ENCODE results near the gene ATRIP.

ATRIP gene

GRCh38 chr3:48434591-48435222 is 11.8 kb upstream of the ATRIP start:
- no peaks in the 10 kb centered on the region for H3K9me3 Mint-ChIP-seq
- ATAC-seq (replicated peaks), result no peak
- H3K4me3 Mint-ChIP-seq, result no peak overlapping the region
- H3K27ac Mint-ChIP-seq, result no peak overlapping the region
- peaks cover 19 to 46% of the 10 kb centered on the region in 2 donors for H3K36me3 Mint-ChIP-seq
- peaks cover 9% of the 10 kb centered on the region in 2 donors for H3K27me3 Mint-ChIP-seq
- H3K4me1 Mint-ChIP-seq, result peaks cover 15 to 30% of the 10 kb centered on the region in 2 donors
- no peak for DNase-seq

GRCh38 chr3:48435223-48435595 is 11.3 kb upstream of the ATRIP start:
- H3K36me3 Mint-ChIP-seq, result peaks cover 23 to 51% of the 10 kb centered on the region in 2 donors
- H3K27ac Mint-ChIP-seq, result no peak overlapping the region
- H3K4me3 Mint-ChIP-seq, result no peak overlapping the region
- ATAC-seq (replicated peaks) (no peak), DNase-seq (no peak)
- H3K27me3 Mint-ChIP-seq, result peaks cover 4 to 5% of the 10 kb centered on the region in 2 donors
- no peaks in the 10 kb centered on the region for H3K9me3 Mint-ChIP-seq
- peaks cover 14 to 29% of the 10 kb centered on the region in 2 donors for H3K4me1 Mint-ChIP-seq

DNA sequence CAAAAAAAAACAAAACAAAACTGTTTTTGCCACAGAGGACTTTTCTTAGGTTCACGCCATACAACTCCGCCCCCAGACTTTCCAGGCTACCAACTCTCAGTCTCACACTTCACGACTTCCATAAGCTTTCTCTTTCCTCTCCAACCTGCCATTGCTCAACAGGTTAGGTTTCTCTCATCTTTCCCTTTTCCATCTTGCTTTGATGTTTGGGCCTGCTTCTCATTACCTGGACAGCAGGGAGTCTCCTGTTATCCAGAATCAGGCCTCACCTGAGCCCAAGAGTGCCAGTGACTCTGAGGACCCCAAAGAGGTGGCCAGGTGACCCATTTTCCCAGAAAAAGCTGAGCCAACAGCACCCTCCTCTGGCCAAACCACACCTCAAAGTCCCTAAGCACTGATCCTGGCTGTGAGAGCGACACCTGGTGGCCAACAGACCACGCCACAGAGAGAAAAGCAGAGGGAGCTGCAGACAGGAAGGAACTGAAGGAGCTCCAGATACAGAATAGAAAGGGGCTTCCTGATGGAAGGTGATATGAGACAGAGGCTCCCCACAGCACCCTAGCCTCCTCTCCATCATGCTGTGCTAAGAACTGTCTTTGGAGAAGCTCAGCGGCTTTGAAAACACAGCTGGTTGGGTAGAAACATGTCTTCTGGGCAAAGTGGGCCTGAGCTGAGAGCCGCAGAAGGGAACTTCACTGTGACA is 10.6 kb upstream of the ATRIP start:
- Mint-ChIP-seq H3K4me3 (no peak overlapping the region), H3K4me1 (peaks cover 8 to 23% of the 10 kb centered on the region in 2 donors)

GRCh38 chr3:48436477-48436787 is 10.1 kb upstream of the ATRIP start:
- H3K4me3 Mint-ChIP-seq, result no peak overlapping the region
- H3K36me3 Mint-ChIP-seq, result peaks cover 21 to 50% of the 10 kb centered on the region in 2 donors
- no peaks in the 10 kb centered on the region for H3K27me3 Mint-ChIP-seq
- DNase-seq, result no peak
- no peak for ATAC-seq (replicated peaks)
- no peak overlapping the region for H3K27ac Mint-ChIP-seq
- H3K4me1 Mint-ChIP-seq, result peaks cover 6 to 22% of the 10 kb centered on the region in 2 donors
- H3K9me3 Mint-ChIP-seq, result no peaks in the 10 kb centered on the region

More for the DNA sequence above, 10.6 kb upstream of the ATRIP start:
- DNase-seq (peak; percentile 69), ATAC-seq (replicated peaks) (peak; percentile 33 to 35)
- no peaks in the 10 kb centered on the region for H3K9me3 Mint-ChIP-seq
- peaks cover 25 to 52% of the 10 kb centered on the region in 2 donors for H3K36me3 Mint-ChIP-seq
- no peak overlapping the region for H3K27ac Mint-ChIP-seq
- H3K27me3 Mint-ChIP-seq, result no peaks in the 10 kb centered on the region

GRCh38 chr3:48436855-48437254 is 9.7 kb upstream of the ATRIP start:
- no peaks in the 10 kb centered on the region for H3K27me3 Mint-ChIP-seq
- no peak overlapping the region for H3K4me3 Mint-ChIP-seq
- DNase-seq, result no peak
- peaks cover 6 to 19% of the 10 kb centered on the region in 2 donors for H3K4me1 Mint-ChIP-seq
- ATAC-seq (replicated peaks), result no peak
- peaks cover 19 to 47% of the 10 kb centered on the region in 2 donors for H3K36me3 Mint-ChIP-seq
- H3K27ac Mint-ChIP-seq, result no peak overlapping the region
- no peaks in the 10 kb centered on the region for H3K9me3 Mint-ChIP-seq

DNA sequence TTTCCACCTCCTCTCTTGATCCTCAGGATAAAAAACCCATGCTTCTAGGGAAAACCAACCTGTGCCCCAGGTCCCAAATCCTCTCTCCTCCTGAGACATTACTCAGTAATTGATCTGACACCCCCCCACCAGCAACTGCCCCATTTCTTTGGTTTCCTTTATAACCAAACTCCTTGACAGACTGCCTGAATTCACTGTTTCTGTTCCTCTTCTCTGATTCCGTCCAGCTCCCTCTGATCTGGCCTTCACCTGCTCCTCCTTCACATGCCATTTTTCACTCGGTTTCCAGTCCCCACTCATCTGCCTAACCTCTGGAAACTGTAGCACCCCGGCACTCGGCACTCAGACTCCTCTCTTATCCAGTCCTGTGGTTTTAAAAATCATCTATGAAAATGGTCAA is 8.7 kb upstream of the ATRIP start:
- DNase-seq (no peak), ATAC-seq (replicated peaks) (no peak)
- H3K27ac Mint-ChIP-seq, result peak overlapping the region; percentile 7
- no peaks in the 10 kb centered on the region for H3K27me3 Mint-ChIP-seq
- no peaks in the 10 kb centered on the region for H3K9me3 Mint-ChIP-seq
- peak overlapping the region in 1 of 2 donors; percentile 21 for H3K4me3 Mint-ChIP-seq
- peaks cover 20 to 46% of the 10 kb centered on the region in 2 donors for H3K36me3 Mint-ChIP-seq
- H3K4me1 Mint-ChIP-seq, result peaks cover 6 to 19% of the 10 kb centered on the region in 2 donors

- DNase-seq (peak; percentile 97), ATAC-seq (replicated peaks) (peak; percentile 97 to 98)
- peak within 1 kb of the TSS; percentile 97 for H3K27ac Mint-ChIP-seq
- H3K9me3 Mint-ChIP-seq, result no peaks in the 10 kb centered on the region
- no peaks in the 10 kb centered on the region for H3K27me3 Mint-ChIP-seq
- peaks cover 14 to 38% of the 10 kb centered on the region in 2 donors for H3K36me3 Mint-ChIP-seq
- peaks cover 6 to 21% of the 10 kb centered on the region in 2 donors for H3K4me1 Mint-ChIP-seq
- H3K4me3 Mint-ChIP-seq, result peak within 1 kb of the TSS; percentile 96 to 100
Observed at GRCh38 chr3:48439820-48440589, 6.5 kb upstream of the ATRIP start, which contains the start of the genes CCDC51 and TMA7. Gene CCDC51, minus strand, starts transcription at chr3:48440119. Its CDS starts 4,991 bp downstream, at chr3:48435128. Gene TMA7, plus strand, starts transcription at chr3:48440257. Its CDS starts 40 bp downstream, at chr3:48440297.

DNA sequence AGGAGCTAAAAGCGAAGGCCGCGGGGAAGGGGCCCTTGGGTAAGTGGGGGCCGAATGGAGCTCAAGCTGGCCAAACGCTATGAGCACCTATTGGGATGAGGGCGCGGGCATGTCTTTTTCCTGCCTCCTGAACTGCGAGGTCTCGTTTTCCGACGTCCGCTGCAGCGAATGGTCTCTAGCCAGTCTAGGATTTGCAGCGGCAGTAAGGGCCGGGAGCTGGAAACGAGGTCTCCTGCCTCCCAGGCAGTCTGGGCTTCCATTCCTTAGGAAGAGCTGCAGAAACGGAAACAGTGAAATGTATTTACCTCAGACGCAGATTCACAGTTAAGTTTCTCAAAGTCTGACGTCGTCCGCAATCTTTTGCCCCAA is 6.0 kb upstream of the ATRIP start:
- Mint-ChIP-seq H3K36me3 (peaks cover 14 to 38% of the 10 kb centered on the region in 2 donors), H3K4me3 (peak overlapping the region; percentile 96 to 100), H3K4me1 (peaks cover 8 to 21% of the 10 kb centered on the region in 2 donors), H3K27ac (peak overlapping the region; percentile 97), H3K9me3 (no peaks in the 10 kb centered on the region), H3K27me3 (no peaks in the 10 kb centered on the region)
- ATAC-seq (replicated peaks) (peak; percentile 3 to 5), DNase-seq (no peak)

- no peaks in the 10 kb centered on the region for H3K27me3 Mint-ChIP-seq
- peak overlapping the region; percentile 96 to 100 for H3K4me3 Mint-ChIP-seq
Observed at GRCh38 chr3:48441940-48442339, 4.6 kb upstream of the ATRIP start.

DNA sequence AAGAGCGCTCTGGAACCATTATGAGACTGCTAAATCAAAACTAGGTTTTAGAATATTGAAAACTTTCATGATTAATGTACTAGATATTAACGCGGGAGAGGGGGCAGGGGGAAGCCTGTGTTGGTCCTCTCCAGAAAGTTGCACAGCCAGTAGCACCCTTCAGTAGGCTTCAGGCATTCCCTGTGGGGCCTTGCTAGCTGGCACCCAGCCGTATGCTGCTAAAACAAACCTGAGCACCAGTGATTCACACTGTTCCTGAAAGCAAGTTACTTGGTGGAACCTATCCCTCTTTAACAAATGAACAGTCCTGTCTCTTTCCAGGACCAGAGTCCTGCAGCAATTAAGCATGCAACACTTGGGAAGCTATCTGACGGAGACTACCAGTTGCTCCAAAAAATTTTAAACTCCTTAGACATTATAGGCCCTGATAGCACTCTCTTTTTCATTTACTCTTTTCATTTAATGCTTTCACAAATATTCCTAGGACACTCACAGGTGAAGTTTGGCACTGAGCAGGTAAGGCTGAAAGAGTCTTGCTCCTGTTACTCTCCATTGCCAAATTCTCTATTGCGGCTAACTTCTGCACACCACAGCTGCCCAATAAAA is 1.2 kb upstream of the ATRIP start:
- no peaks in the 10 kb centered on the region for H3K9me3 Mint-ChIP-seq
- ATAC-seq (replicated peaks) (no peak), DNase-seq (no peak)
- no peaks in the 10 kb centered on the region for H3K27me3 Mint-ChIP-seq
- H3K27ac Mint-ChIP-seq, result no peak overlapping the region
- peak overlapping the region; percentile 87 to 94 for H3K4me3 Mint-ChIP-seq
- H3K4me1 Mint-ChIP-seq, result peaks cover 23 to 34% of the 10 kb centered on the region in 2 donors
- H3K36me3 Mint-ChIP-seq, result peaks cover 9 to 28% of the 10 kb centered on the region in 2 donors

More at GRCh38 chr3:48441940-48442339, 4.6 kb upstream of the ATRIP start:
- DNase-seq (no peak), ATAC-seq (replicated peaks) (no peak)
- peaks cover 17 to 43% of the 10 kb centered on the region in 2 donors for H3K36me3 Mint-ChIP-seq
- H3K4me1 Mint-ChIP-seq, result peaks cover 19 to 30% of the 10 kb centered on the region in 2 donors
- no peaks in the 10 kb centered on the region for H3K9me3 Mint-ChIP-seq
- peak overlapping the region; percentile 4 for H3K27ac Mint-ChIP-seq

- Mint-ChIP-seq H3K27ac (peak overlapping the region; percentile 91), H3K4me3 (peak overlapping the region; percentile 87 to 94), H3K36me3 (peaks cover 9 to 23% of the 10 kb centered on the region in 2 donors), H3K4me1 (peaks cover 23 to 34% of the 10 kb centered on the region in 2 donors), H3K9me3 (no peaks in the 10 kb centered on the region), H3K27me3 (no peaks in the 10 kb centered on the region)
- ATAC-seq (replicated peaks) (no peak), DNase-seq (no peak)
Observed at GRCh38 chr3:48446043-48446424, 503 bp upstream of the ATRIP start.

- no peaks in the 10 kb centered on the region for H3K27me3 Mint-ChIP-seq
- no peak overlapping the region for H3K4me3 Mint-ChIP-seq
- H3K4me1 Mint-ChIP-seq, result peaks cover 13 to 24% of the 10 kb centered on the region in 2 donors
- H3K36me3 Mint-ChIP-seq, result peaks cover 10 to 35% of the 10 kb centered on the region in 2 donors
- ATAC-seq (replicated peaks), result no peak
- no peaks in the 10 kb centered on the region for H3K9me3 Mint-ChIP-seq
- no peak overlapping the region for H3K27ac Mint-ChIP-seq
- DNase-seq, result no peak
Observed at GRCh38 chr3:48451270-48451669, 4.7 kb downstream of the ATRIP start.

DNA sequence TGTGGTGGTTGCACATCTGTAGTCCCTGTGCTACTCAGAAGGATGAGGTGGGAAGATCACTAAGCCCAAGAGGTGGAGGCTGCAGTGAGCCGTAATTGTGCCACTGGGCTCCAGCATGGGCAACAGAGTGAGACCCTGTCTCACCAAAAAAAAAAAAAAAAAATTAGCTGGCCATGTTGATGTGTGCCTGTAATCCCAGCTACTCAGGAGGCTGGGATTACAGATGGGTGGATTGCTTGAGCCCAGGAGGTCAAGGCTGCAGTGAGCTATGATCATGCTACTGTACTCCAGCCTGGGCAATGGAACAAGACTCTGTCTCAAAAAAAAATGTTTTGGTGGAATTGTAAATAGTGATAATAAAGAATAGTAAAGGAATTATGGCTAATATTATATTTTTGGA is 9.9 kb downstream of the ATRIP start:
- Mint-ChIP-seq H3K4me1 (no peaks in the 10 kb centered on the region), H3K36me3 (peaks cover 20 to 43% of the 10 kb centered on the region in 2 donors), H3K27ac (no peak overlapping the region), H3K27me3 (no peaks in the 10 kb centered on the region), H3K4me3 (no peak overlapping the region), H3K9me3 (no peaks in the 10 kb centered on the region)
- DNase-seq (no peak), ATAC-seq (replicated peaks) (no peak)

GRCh38 chr3:48459331-48459730 is 12.8 kb downstream of the ATRIP start:
- Mint-ChIP-seq H3K9me3 (no peaks in the 10 kb centered on the region), H3K27ac (no peak overlapping the region), H3K4me3 (no peak overlapping the region), H3K27me3 (no peaks in the 10 kb centered on the region), H3K36me3 (peaks cover 13 to 26% of the 10 kb centered on the region in 2 donors), H3K4me1 (no peaks in the 10 kb centered on the region)
- no peak for ATAC-seq (replicated peaks)
- DNase-seq, result no peak

Data from stimulated activated naive B cell treated with anti-CD40 and anti-IgM and Interleukin-4, amounts not matched to agents 10 μg/mL and 1 μg/mL and 100 μg/mL, for 72 hours (primary cell).